NCI-H526 treated with DMSO at 0.1 percent for 48 hours (cell line): ENCODE data around the gene OR5V1.
"Not testable (repeated sequence)": the region's sequence is repeated elsewhere in the genome, so short reads cannot be mapped to it uniquely, and the experiment has no call there.

Source experiments
- DNase-seq: peaks from one replicate; lab custom pipeline; 2025; lab: John Stamatoyannopoulos, UW

OR5V1 gene

DNA sequence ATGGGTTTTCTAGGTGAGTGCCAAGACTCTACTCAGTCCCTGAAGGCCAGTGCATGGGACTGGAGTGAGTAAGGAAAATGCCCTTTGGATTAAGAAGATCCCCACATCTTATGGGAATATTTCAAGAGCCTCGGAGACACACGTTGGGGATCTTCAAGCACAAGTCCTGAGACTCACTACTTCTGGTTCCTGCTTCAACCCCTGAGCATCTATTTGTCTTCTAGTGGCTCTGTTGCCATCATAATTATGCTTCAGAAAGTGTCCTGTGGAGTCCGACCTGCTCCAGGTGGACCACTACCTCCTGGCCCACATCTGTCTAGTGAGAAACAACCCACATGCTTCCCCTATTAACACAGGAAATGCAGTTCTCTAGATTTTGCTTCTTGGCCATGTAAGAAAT, at the start of gene OR5V1:
OR5V1 (minus strand) TSS at position 101 of the 400 bp plus-strand sequence. CDS start 12,670 bp downstream, outside the sequence.
- DNase-seq = no peak

DNA sequence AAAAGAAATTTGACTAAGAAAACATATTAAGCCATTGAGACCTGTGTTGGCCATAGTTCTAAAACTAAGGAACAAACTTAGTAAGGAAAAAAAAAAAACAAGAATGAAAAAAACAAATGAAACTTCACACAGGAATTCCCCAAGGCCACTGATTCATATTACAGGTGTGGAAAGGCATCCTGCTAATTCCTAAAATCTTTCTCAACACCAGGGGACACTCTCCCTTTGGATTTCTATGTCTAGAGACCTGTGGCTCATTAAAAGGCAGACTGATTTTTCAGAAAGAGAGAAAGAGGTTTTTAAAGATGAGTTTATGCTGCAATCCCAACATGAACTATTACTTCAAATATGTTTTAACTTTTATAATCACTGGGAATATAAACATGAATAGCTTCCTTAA, 45.9 kb upstream of the OR5V1 start, which contains the start of gene OR12D1:
OR12D1 (plus strand) TSS at position 341 of the 400 bp plus-strand sequence.
- DNase-seq = no peak

- no peak for DNase-seq
Measured at GRCh38 chr6:29403801-29404200, 35.1 kb upstream of the OR5V1 start.

GRCh38 chr6:29399525-29399924, 30.9 kb upstream of the OR5V1 start:
- DNase-seq = no peak

GRCh38 chr6:29395331-29395730, 26.7 kb upstream of the OR5V1 start, which contains the start of gene OR12D2:
Gene OR12D2 (plus strand): TSS chr6:29395631. CDS start chr6:29396700, 1,069 bp downstream.
- DNase-seq = no peak

DNA sequence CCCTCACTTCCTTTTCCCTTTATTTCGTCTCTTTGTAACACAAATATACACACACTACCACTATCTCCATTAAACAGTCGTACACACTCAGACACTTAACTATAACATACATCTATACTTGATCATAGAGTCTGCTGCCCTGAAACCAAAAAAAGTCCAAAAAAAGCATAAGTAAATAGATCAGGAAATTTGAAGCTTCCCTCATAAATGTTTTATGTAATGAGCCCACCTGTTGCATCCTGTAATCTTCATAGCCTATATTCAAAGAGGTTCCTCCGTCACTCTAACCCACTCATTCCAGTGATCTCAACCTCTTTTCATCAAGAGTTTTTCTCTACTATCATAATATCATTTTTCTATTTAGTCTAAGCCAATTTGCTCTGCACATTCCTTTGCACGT, 19.9 kb upstream of the OR5V1 start:
- DNase-seq = no peak

- DNase-seq = no peak
Measured at GRCh38 chr6:29376003-29376402, 7.3 kb upstream of the OR5V1 start.

DNA sequence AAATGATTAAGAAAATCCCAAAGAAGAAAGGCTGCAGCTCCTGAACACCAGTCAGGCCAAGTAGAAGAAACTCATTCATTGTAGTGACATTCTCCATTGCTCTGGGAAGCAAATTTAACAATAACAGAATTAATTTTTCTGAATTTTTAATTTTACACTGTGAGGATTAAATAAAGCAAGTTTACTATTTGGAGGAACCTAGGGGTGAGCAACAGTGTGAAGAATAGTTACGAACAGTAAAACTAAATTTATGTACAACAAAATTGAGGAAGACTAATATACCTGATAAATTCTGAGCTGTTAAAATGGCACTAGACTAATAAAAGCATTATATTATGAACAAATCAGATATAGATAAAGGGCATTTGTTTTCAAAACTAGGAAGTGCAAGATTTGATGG, 6.5 kb upstream of the OR5V1 start, which contains the start of gene OR12D3:
OR12D3 (minus strand) TSS at position 101 of the 400 bp plus-strand sequence; CDS start at position 97, 4 bp downstream.
- no peak for DNase-seq

DNA sequence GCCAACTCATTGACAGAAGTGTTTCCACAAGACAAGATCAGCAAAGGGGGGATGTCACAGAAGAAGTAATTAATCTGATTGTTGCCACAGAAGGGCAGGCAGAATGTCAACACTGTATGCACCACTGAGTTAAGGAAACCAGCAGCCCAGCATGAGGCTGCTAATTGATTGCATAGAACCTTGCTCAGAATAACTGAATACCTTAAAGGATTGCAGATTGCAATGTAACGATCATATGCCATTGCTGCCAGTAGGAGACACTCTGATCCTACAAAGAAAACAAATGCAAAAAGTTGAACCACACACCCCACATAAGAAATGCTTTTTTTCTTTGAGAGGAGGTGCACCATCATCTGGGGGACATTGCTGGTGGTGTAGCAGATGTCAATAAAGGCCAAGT, 13.1 kb downstream of the OR5V1 start:
- DNase-seq = no peak

DNA sequence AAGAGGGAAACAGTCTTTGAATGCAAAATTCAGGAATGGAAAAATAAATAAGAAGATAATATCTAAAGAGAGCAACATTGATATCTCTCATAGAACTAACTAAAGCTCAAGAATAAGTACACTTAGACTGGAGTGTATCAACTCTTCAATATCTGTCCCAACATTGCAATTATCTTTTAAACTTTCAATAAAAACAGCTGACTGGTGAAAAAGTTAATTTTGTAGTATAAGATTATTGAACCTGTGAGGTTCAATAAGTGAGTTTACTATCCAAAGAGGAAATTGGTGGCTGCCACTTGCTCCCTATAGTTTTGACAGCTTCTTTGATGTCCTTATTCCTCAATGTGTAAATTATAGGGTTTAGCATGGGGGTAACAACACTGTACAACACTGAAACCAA, 13.7 kb downstream of the OR5V1 start:
- no peak for DNase-seq

GRCh38 chr6:29349348-29349747, 19.3 kb downstream of the OR5V1 start:
- not testable (repeated sequence) for DNase-seq

DNA sequence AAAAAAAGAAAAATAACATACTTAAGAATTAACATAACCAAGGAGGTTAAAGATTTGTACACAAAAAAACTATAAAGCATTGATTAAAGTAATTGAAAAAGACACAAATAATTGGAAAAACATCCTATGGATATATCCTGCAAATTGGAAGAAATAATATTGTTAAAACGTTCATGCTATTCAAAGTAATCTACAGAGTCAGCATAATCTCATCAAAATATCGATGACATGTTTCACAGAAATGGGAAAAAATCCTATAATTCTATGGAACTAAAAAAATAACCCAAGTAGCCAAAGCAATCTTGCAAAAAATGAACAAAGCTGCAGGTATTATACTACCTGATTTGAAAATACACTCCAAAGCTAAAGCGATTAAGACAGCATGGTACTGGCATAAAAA, 23.3 kb downstream of the OR5V1 start:
- DNase-seq = no peak

DNA sequence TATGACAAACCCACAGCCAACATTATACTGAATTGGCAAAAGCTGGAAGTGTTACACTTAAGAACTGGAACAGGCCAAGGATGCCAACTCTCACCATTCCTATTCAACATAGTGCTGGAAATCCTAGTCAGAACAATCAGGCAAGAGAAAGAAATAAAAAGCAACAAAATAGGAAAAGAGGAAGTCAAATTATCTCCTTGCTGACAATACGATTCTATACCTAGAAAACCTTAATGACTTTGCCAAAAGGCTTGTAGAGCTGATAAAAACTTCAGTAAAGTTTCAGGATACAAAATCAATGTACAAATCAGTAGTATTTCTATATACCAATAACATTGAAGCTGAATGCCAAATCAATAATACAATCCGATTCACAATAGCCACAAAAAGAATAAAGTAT, 32.4 kb downstream of the OR5V1 start:
- DNase-seq = no peak

DNA sequence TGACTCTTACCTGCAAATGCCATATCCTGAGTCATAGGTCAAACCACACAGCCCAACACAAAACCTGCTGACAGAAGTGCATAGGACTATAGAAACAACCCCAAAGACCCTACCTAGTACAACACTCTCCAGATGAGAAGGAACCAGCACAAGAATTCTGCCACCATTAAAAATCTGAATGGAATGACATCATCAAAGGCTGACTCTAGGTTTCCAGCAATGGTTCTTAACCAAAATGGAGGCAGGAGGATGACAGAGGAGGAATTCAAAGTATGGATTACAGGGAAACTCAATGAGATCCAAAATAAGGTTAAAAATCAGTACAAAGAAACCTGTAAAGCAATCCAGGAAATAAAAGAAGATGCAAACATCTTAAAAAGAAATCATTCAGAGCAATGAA, 36.0 kb downstream of the OR5V1 start:
- no peak for DNase-seq

DNA sequence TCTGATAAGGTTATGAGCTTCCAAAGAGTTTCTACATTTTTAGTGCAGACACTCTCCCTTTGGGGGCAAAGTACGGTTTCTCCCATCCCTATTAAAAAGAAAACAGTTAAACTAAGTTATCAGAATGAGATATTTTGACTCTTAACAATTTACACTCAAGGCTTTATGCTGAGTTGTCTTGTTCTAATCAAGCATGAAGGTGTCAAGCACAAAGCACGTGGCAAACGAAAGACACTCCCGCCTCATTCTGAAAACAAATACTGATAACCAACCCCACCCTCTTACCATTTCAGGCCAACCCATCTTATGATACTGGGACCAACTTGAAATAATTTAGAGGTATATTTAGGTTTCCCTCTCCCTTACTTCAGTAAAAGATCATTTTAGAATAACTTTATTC, 42.9 kb downstream of the OR5V1 start:
- DNase-seq = no peak

DNA sequence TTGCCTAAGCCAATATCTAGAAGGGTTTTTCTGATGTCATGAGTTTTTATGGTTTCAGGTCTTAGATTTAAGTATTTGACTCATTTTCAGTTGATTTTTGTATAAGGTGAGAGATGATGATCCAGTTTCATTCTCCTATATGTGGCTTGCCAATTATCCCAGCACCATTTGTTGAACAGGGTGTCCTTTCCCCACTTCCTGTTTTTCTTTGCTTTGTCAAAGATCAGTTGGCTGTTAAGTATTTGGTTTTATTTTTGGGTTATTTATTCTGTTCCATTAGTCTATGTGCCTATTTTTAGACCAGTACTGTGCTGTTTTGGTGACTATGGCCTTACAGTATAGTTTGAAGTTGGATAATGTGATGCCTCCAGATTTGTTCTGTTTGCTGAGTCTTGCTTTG, 45.3 kb downstream of the OR5V1 start:
- DNase-seq = not testable (repeated sequence)

DNA sequence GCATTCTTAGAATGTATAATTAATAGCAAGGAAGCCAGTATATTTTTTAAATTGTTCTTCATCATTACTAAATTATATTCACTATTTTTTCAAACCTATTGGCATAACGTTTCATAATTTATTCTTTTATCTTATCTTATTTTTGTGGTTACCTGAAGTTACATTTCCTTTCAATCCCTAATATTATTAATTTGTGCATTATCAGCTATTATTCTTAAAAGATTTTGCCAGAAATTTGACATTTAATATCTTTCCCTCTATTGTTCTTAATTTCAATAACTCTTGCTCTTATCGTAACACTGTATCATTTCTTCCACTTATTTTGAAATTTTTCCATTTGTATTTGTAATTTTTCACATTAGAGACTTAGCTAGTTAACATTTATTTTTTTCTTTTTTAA, 48.7 kb downstream of the OR5V1 start:
- no peak for DNase-seq
